ENCODE data around the gene AKAP13.

AKAP13 gene

DNA sequence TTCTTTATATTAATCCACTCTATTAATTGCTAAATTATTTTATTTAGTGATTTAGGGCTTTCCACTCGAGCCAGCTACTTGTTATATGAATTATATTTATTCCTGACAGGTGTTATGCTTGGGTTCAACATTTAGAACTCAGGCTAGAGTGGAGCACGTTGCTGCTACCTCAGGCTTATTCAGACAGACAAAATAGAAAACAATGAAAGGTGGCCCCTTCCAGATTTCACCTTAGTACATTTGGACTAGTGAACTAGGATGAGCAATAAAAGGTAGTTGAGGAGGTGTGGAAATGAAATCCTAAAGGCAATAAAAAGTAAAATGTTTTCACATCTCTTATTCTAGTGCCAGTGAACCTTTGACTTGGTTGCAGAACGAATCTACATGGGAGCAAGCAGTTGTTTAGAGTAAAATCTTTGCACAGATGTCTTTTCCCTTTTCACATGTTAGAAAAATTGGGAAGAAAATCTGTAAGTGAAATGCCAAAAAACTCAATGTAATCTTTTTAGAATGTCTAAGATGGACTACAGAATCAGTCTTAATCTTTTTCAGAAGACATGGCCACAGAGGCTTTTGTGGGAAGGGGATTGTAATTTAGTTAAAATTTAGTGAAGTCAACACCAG is 63.8 kb downstream of the AKAP13 start:
- DNase-seq (ENCODE audit: low read depth), result no peak

DNA sequence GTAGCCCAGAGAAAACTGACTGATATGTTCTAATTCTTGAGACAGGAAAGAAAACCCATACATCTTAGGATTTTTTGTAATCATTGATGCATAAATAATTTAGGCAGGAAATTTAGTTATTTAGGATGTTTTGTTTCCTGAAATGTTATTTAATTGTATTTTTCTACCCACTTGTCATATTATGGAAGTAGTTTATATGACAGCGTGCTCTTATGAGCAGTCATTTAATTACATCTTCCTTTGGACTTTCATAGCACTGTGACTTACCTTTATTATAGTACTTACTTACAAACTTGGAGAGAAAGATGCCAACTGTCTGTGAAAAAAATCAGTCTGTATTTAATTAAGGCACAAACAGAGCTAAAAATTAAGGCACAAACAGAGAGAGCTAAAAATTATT is 65.0 kb downstream of the AKAP13 start:
- DNase-seq (ENCODE audit: low read depth), result no peak

DNA sequence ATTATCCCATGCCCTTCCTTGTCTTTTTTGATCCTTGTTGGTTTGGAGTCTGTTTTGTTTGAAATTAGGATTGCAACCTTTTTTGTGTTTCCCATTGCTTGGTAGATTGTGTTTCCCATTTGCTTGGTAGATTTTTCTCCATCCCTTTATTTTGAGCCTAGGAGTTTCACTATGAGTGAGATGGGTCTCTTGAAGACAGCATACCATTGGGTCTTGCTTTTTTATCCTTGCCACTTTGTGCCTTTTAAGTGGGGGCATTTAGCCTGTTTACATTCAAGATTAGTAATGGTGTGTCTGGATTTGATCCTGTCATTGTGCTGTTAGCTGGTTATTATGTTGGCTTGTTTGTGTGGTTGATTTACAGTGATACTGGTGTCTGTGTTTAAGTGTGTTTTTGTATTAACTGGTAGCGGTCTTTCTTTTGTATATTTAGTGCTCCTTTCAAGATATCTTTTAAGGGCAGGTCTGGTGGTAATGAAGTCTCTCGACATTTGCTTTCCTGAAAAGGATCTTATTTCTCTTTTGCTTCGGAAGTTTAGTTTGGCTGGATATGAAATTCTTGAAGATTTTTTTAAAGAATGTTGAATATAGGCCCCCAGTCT is 70.8 kb downstream of the AKAP13 start:
- no peak for DNase-seq (ENCODE audit: low read depth)

DNA sequence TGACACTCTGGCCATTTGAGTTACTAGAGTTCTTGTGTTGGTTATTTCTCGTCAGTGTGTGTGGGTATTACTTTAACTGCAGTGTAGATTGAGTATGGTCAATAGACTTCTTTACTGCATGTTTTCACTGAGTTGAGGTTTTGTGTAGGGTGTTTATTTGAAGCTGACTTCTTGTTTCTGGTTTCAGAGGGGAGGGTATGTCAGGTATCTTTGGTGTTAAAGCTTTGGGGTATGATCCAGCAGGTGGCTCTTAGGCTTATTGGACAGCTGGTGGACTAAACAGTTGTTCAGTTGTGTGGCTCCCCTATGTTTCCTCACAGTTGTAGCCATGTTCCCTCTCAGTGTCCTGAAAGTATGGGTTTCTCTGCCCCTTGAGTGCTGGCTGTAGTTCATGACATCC is 72.0 kb downstream of the AKAP13 start:
- DNase-seq (ENCODE audit: low read depth), result no peak

- DNase-seq (ENCODE audit: low read depth), result no peak
Measured at GRCh38 chr15:85453144-85453872, 72.9 kb downstream of the AKAP13 start.

- no peak for DNase-seq (ENCODE audit: low read depth)
Measured at GRCh38 chr15:85454403-85454802, 74.0 kb downstream of the AKAP13 start.

DNA sequence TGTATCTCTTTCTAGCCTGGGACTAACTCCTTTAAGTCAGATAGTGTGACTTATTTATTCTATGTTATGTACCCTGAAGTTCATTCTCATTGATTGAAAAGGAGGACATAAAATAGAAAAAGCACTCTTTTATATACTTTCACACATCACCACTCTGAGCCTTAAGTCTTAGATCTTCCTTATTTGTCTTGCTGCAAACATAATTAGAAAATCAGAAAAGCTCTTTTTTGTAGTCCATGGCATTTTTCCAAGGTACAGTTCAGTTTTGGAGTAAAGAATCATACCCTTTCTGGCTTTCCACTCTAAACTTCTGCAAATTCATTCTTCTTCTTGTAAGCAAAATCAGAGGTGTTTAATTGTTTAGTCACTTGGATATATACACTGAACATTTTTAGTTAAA is 75.5 kb downstream of the AKAP13 start:
- DNase-seq (ENCODE audit: low read depth), result no peak

DNA sequence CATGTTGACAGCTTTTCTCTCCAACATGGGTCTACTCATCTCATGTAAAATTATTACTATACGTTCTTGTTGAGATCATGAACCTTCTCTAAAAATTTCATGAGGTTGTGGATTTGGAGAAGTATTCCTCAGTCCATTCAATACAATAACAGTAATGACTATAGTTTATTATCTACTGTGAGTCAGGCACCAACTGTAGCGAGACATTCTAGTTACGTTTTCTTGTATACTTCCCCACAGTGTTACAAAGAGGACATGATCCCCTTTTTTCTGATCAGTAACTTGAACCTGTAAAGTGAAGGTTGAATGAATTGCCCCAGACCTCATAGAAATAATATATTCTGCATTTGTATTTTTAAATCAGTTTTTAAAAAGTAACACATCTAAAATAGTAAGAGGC is 76.4 kb downstream of the AKAP13 start:
- no peak for DNase-seq (ENCODE audit: low read depth)

- no peak for DNase-seq (ENCODE audit: low read depth)
Measured at GRCh38 chr15:85457392-85457968, 77.1 kb downstream of the AKAP13 start.

DNA sequence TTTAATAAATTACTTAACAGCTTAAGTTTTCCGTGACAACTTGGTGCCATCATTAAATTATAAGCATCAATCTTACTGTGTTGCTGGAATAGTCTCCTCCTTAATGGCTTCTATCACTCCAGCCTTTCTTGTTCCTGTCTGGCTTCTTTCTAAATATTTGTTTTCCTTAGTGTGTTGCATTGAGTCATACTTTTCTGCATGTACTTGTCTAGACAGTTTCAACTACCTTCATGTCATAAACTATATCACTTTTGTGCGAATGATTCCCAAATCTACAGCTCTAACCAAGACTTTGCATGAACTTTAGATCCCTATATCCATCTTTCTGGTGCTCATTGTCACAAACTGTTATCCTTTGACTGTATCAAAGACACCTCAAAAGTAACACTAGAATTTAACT is 78.4 kb downstream of the AKAP13 start:
- DNase-seq (ENCODE audit: low read depth), result no peak

- no peak for DNase-seq (ENCODE audit: low read depth)
Measured at GRCh38 chr15:85462029-85462428, 81.6 kb downstream of the AKAP13 start.

GRCh38 chr15:85463276-85463892 is 83.0 kb downstream of the AKAP13 start:
- no peak for DNase-seq (ENCODE audit: low read depth)

- no peak for DNase-seq (ENCODE audit: low read depth)
Measured at GRCh38 chr15:85463976-85464375, 83.6 kb downstream of the AKAP13 start.

DNA sequence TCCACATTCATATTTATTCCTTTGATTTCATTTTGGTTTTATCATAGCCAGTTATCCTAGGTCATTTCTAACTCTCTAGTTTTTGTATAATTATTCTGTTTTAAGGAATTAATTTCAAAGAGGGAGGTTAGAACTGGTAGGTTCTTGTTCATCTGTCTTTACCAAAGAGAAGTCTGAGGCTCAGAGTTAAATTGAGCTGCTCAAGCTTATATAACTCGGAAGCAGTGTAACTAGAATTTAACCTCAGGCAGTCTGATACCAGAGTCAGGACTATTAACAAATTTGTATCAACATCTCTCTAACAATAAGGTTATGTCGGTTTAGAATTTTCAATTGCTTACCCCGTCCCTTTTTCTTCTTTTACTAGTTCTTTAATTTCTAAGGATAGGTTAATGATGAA is 84.1 kb downstream of the AKAP13 start:
- no peak for DNase-seq (ENCODE audit: low read depth)

DNA sequence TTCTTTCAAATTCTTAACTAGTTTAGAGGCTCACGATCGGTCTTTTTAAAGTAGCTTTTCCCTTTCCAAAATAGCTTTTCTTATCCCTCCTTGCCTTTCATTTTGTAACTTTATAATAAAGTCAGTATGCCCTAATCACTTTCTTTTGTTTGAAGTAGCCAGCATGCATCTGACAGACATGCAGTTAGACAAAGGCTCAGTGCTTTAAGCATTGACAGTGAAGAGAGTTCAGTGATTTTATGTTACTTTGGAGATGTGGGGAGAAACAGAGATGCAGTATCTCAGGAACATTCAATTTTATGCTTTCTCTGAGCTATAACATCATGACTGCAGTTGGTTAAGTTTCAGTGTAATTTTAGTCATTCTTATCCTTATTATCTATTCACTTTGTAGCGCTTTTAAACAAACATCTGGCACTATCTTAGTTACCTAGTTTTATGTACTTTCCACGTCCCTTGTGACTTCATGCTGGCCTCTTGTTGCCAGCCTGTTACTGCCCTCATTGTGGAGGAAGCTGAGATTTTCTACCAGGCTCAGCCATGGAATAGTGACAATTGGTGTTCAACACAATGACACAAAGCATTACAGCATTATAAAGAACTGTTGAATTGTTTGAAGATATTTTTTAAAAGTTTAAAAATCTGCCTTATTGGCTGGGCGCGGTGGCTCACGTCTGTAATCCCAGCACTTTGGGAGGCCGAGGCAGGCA is 90.3 kb downstream of the AKAP13 start:
- no peak for DNase-seq (ENCODE audit: low read depth)

GRCh38 chr15:85472349-85472748 is 91.9 kb downstream of the AKAP13 start:
- DNase-seq (ENCODE audit: low read depth), result no peak

- DNase-seq (ENCODE audit: low read depth), result no peak
Measured at GRCh38 chr15:85473455-85473854, 93.1 kb downstream of the AKAP13 start.

DNA sequence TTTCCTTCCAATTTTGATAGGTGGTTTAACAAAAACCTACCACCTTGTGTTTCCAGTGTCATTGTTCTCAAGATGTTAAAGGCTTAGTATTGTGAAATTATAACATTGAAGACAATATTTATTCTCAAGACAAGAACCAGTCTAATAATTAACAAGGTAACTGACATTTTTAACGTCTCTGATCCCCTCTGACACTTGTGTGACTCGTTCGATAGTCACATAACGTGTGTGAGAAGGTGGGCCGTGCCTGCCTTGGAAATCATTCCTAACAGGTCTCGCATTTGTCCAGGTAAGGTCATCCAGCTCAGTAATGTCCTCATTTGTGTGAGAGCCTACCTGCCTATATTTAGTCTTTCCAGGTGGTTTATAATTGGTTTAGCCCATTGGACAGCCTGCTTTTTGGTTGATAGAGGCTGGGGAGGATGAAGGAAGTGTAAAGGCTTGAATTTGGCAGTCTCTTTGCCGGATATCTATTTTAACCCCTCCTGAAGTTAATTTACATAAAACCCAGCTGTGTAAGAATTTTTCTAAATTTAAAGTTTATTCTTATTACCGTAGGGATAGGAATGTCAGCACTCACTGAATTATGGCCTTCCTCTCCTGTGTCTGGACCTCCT is 94.4 kb downstream of the AKAP13 start:
- no peak for DNase-seq (ENCODE audit: low read depth)

GRCh38 chr15:85475317-85475701 is 94.9 kb downstream of the AKAP13 start:
- DNase-seq (ENCODE audit: low read depth), result no peak

- no peak for DNase-seq (ENCODE audit: low read depth)
Measured at GRCh38 chr15:85475711-85476110, 95.3 kb downstream of the AKAP13 start.

- no peak for DNase-seq (ENCODE audit: low read depth)
Measured at GRCh38 chr15:85477061-85477460, 96.7 kb downstream of the AKAP13 start.

- no peak for DNase-seq (ENCODE audit: low read depth)
Measured at GRCh38 chr15:85477730-85478129, 97.3 kb downstream of the AKAP13 start.

Measured in stimulated activated CD4-positive, alpha-beta T cell treated with anti-CD3 and anti-CD28 coated beads, Interleukin-2, amount 100 ng/mL, for 4 hours (primary cell).